Sigmoid colon (tissue), 7 donors: Measurements from ENCODE around the gene RPTOR. TPM values are rescaled to one million over a fixed set of nuclear protein-coding genes. Genes with fewer than 3 reads are reported as not detected.

Source experiments
- DNase-seq: peaks from one replicate; pipeline ENCODE4 v3.0.0-alpha.2; 2019
- H3K27ac ChIP-seq, 4 donors: fragments of 200-600 bp; sonication (generic); one replicate each; pipeline ENCODE4 v1.5.1; 2016 to 2019; ENCODE audit warnings: mild to moderate bottlenecking in 1 of 4
- H3K27me3 ChIP-seq, 3 donors: fragments of 200-600 bp; sonication (generic); one replicate each; pipeline ENCODE4 v1.5.1; 2019; ENCODE audit warnings: mild to moderate bottlenecking in 1 of 3
- H3K36me3 ChIP-seq, 4 donors: fragments of 200-600 bp; sonication (generic); one replicate each; pipeline ENCODE4 v1.5.1; 2016 to 2019
- H3K4me1 ChIP-seq, 4 donors: fragments of 200-600 bp; sonication (generic); one replicate each; pipeline ENCODE4 v1.5.1; 2017 to 2019
- H3K4me3 ChIP-seq, 4 donors: fragments of 200-600 bp; sonication (generic); one replicate each; pipeline ENCODE4 v1.5.1; 2017 to 2019; ENCODE audit warnings: mild to moderate bottlenecking in 2 of 4, moderate library complexity in 1 of 4
- H3K9me3 ChIP-seq, 4 donors: fragments of 200-600 bp in 3 of 4; sonication (generic) in 3 of 4; one replicate each; pipeline versions ENCODE4 v1.5.1 to v1.6.1; 2013 to 2019
- EP300 ChIP-seq, 4 donors: sonication (generic); formaldehyde crosslinking; IDR thresholded peaks; one replicate each; pipeline ENCODE4 v1.6.1; 2017; ENCODE audit warnings: antibody characterized with exemption in 4 of 4
- POLR2A ChIP-seq, 2 donors: fragments of 450-650 bp; IDR thresholded peaks; one replicate each; pipeline ENCODE4 v1.6.1; 2016; ENCODE audit warnings: antibody characterized with exemption in 2 of 2, mild to moderate bottlenecking in 2 of 2, moderate library complexity in 2 of 2
- POLR2AphosphoS5 ChIP-seq, 4 donors: sonication (generic); formaldehyde crosslinking; IDR thresholded peaks; one replicate each; pipeline ENCODE4 v1.6.1; 2017; ENCODE audit warnings: antibody characterized with exemption in 4 of 4
- WGBS, 2 donors: extraction: QIAGEN DNeasy Blood & Tissue Kit; methylation state at CpG; one replicate each; pipeline ENCODE4 v1.1.7; 2013; 5-methylcytosine and 5-hydroxymethylcytosine counted together
- intact Hi-C: fragments of 100-400 bp; cut with DNase I; formaldehyde crosslinking; loops from one replicate; pipeline ENCODE4 v1.15.1; 2023
- polyA plus RNA-seq, 3 donors: library from polyadenylated mRNA; stranded (reverse); fragments of 200-250 nt; gene quantifications; one replicate each; pipeline ENCODE4 v1.2.3, GENCODE V29; 2013
- total RNA-seq, 4 donors: library from RNA; depleted of rRNA; stranded (reverse); fragments of >200 nt; gene quantifications; one replicate each; pipeline ENCODE4 v1.1.0, GENCODE V29; 2016
- TF ChIP-seq, protein P1 (sequence below), 4 experiments: fragments of 450-650 bp in 3 of 4; fragments of 200-600 bp in 1 of 4; IDR thresholded peaks; one replicate each; pipeline ENCODE4 v1.5.1; 2016 to 2019; ENCODE audit warnings: antibody characterized with exemption in 4 of 4, mild to moderate bottlenecking in 3 of 4, moderate library complexity in 2 of 4
- donor health status: healthy with polysubstance abuse.
- donor health status: Bipolar disorder and iron deficiency.
- donor health status: healthy.

The RPTOR gene
- total and polyA plus RNA-seq, 7 donors = 3.7 to 68.7 (median 22.9) TPM

DNA sequence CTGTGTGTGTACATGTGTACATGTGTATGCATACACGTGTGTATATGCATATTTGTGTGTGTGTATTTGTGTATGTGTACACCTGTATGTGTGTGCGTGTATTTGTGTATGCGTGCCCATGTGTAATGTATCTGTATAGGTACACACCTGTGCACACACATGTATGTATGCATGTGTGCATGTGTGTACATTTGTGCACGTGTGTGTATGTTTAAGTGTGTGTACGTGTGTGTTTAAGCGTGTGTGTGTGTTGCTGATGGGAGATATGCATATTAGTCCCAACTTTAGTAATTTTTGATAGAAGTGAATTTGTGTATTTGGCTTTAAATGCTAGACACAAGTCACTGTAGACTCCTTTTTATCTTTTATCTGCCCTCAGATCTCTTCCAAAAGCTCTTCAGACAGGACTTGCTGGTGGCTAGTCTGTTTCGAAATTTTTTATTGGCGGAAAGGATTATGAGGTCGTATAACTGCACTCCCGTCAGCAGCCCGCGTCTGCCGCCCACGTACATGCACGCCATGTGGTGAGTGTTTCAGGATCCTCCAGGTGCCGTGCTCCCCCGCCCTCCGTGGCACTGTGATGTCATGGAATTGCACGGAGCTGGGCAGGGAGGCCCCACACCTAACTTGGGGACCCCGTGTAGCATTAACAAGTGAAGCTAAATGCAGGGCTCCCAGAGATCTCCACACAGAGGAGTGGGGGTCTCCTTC lies 278.2 kb downstream of the RPTOR start:
- no peak overlapping the region for H3K27ac ChIP-seq
- no peak overlapping the region for H3K4me3 ChIP-seq
- intact Hi-C loops = no loop called here
- H3K9me3 ChIP-seq = no peaks in the 10 kb centered on the region
- H3K4me1 ChIP-seq = peaks cover 0 to 4% (median 0%) of the 10 kb centered on the region in 4 donors
- no peak for TF ChIP-seq POLR2A (IDR thresholded peaks at IDR 0.05)
- TF ChIP-seq, protein P1, sequence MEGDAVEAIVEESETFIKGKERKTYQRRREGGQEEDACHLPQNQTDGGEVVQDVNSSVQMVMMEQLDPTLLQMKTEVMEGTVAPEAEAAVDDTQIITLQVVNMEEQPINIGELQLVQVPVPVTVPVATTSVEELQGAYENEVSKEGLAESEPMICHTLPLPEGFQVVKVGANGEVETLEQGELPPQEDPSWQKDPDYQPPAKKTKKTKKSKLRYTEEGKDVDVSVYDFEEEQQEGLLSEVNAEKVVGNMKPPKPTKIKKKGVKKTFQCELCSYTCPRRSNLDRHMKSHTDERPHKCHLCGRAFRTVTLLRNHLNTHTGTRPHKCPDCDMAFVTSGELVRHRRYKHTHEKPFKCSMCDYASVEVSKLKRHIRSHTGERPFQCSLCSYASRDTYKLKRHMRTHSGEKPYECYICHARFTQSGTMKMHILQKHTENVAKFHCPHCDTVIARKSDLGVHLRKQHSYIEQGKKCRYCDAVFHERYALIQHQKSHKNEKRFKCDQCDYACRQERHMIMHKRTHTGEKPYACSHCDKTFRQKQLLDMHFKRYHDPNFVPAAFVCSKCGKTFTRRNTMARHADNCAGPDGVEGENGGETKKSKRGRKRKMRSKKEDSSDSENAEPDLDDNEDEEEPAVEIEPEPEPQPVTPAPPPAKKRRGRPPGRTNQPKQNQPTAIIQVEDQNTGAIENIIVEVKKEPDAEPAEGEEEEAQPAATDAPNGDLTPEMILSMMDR (IDR thresholded peaks at IDR 0.05) = no peak
- peak; percentile 57 for DNase-seq
- no peaks in the 10 kb centered on the region for H3K27me3 ChIP-seq
- peaks cover 0 to 43% (median 3%) of the 10 kb centered on the region in 4 donors for H3K36me3 ChIP-seq
- 81 to 82% methylated on average over 20 of the region's 20 CpGs for WGBS, 2 donors

DNA sequence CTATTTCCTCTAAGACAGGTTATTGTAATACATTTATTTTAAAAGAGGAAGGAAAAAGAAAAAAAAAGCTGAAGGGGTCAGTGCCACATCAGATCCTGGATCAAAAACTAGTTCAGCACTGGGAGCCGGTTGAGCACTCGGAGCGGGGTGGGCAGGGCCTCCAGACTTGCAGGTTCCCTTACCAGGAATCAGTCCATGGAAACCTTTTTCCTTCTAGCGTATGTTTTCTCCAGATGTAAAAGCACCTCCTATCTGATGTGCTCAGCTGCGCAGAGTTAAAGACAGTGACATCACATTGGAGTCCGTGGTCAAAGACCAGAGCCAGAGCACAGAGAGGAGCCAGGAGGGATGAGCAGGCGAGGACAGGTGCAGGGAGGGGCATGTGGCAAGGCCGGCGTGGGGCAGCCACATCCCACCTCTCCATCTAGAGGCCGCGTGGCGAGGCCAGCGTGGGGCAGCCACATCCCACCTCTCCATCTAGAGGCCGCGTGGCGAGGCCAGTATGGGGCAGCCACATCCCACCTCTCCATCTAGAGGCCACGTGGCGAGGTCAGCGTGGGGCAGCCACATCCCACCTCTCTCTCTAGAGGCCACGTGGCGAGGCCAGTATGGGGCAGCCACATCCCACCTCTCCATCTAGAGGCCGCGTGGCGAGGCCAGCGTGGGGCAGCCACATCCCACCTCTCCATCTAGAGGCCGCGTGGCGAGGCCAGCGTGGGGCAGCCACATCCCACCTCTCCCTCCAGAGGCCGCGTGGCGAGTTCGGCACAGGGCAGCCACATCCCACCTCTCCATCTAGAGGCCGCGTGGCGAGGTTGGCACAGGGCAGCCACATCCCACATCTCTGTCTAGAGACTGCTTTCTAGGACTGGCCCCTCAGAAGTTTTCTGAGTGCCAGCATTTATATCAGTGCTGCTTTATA lies 280.2 kb downstream of the RPTOR start:
- no peak for TF ChIP-seq POLR2AphosphoS5 (IDR thresholded peaks at IDR 0.05)
- TF ChIP-seq, protein P1 (IDR thresholded peaks at IDR 0.05) = no peak
- TF ChIP-seq EP300 (IDR thresholded peaks at IDR 0.05) = no peak
- no peak for TF ChIP-seq POLR2A (IDR thresholded peaks at IDR 0.05)
- 96% methylated on average over 36 of the region's 36 CpGs for WGBS, 2 donors
- no peak overlapping the region for H3K4me3 ChIP-seq
- H3K4me1 ChIP-seq = peaks cover 0 to 4% (median 0%) of the 10 kb centered on the region in 4 donors
- intact Hi-C loops = no loop called here
- H3K27me3 ChIP-seq = no peaks in the 10 kb centered on the region
- no peaks in the 10 kb centered on the region for H3K9me3 ChIP-seq
- no peak overlapping the region for H3K27ac ChIP-seq
- DNase-seq = peak; percentile 40
- H3K36me3 ChIP-seq = peaks cover 0 to 45% (median 3%) of the 10 kb centered on the region in 4 donors

DNA sequence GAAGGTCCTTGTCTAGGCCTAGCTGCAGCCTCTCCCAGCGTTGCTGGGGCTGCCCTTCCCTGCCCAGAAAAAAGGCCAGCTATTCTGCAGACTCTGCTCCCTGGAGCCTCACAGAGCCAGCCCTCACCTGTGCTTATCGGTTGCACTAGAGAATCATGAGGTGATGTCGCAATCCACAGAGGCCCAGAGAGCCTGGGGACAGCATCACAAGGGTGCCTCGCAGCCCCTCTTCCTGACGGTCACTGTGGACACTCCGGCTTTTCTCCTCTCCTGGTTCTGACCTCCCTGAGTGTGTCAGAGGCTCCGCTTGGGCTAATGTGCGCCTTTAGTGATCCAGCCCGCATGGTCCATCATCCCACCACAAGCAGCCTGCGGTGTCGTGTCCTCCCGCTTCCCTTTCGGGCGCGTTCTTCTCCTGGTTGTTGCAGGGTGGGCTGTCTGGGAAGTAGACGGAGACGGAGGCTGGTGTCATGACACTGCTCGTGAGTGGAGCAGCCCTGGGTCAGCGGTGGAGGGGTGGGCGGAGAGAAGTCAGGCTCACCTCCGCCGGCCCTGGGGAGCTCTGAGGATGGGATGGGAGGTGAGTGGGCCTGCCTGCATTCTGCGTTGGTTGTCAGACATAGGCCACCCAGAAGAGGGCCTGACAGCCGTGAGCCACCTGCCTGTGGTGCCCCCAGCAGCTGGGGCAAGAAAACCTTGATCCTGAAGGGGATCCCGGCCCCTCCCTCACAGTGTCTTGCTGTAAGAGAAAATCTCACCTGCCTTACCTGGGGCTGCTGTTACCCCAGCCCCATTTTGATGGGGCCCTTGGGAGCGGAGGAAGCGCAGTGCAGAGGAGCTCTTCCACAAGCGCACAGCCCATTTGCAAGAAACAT lies 281.1 kb downstream of the RPTOR start:
- Histone ChIP-seq H3K27ac (no peak overlapping the region), H3K4me3 (no peak overlapping the region), H3K9me3 (no peaks in the 10 kb centered on the region), H3K4me1 (peaks cover 0 to 4% (median 0%) of the 10 kb centered on the region in 4 donors), H3K27me3 (no peaks in the 10 kb centered on the region), H3K36me3 (peaks cover 0 to 45% (median 3%) of the 10 kb centered on the region in 4 donors)
- 91% methylated on average over 28 of the region's 28 CpGs for WGBS, 2 donors
- intact Hi-C loops = no loop called here
- peak; percentile 55 for DNase-seq
- no peak for TF ChIP-seq POLR2AphosphoS5 (IDR thresholded peaks at IDR 0.05)
- TF ChIP-seq, protein P1 (IDR thresholded peaks at IDR 0.05) = no peak
- TF ChIP-seq POLR2A (IDR thresholded peaks at IDR 0.05) = no peak
- TF ChIP-seq EP300 (IDR thresholded peaks at IDR 0.05) = no peak

DNA sequence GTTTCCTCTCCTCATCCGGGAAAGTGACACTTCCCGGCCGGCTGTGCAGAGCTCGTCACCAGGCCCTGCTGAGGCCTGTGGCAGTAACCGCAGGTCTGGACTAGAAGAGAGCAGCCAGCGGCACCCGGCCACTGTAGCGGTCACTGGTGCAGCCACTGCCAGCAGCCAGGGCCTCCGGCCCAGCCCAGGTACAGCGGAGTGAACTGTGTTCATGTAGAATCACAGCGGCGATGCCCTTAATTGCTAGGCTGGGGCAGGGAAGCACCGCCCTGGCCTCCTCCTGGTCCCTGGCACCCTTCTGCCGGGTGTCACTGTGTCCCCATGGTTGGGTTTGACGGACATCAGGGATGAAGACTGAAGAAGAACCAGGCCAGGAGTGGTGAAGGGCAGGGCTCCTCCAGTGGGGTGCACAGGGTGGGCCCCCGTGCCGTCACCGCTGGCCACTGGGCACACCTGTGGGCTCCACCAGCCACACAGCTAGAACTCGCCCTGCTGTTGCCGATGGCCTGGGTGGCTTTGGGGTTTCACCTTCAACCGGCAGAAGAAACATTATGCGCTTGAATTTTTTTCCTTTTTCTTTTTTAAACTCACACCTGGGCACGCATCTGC lies 281.8 kb downstream of the RPTOR start:
- no peaks in the 10 kb centered on the region for H3K9me3 ChIP-seq
- 90 to 93% methylated on average over 23 of the region's 23 CpGs for WGBS, 2 donors
- no peaks in the 10 kb centered on the region for H3K27me3 ChIP-seq
- no peak overlapping the region for H3K4me3 ChIP-seq
- peaks cover 0 to 4% (median 0%) of the 10 kb centered on the region in 4 donors for H3K4me1 ChIP-seq
- DNase-seq = peak; percentile 57
- H3K27ac ChIP-seq = no peak overlapping the region
- TF ChIP-seq EP300 (IDR thresholded peaks at IDR 0.05) = no peak
- TF ChIP-seq POLR2AphosphoS5 (IDR thresholded peaks at IDR 0.05) = no peak
- TF ChIP-seq, protein P1 (IDR thresholded peaks at IDR 0.05) = no peak
- TF ChIP-seq POLR2A (IDR thresholded peaks at IDR 0.05) = no peak
- intact Hi-C loops = no loop called here
- H3K36me3 ChIP-seq = peaks cover 0 to 45% (median 3%) of the 10 kb centered on the region in 4 donors
